Activated naive CD8-positive, alpha-beta T cell (primary cell): ENCODE measurements around the gene DDX5.
A peak's percentile ranks its signal among the peaks of the same experiment; 100 is the strongest.
"Not testable (repeated sequence)": the region's sequence is repeated elsewhere in the genome, so short reads cannot be mapped to it uniquely, and the experiment has no call there.

Experiments
- H3K27ac Mint-ChIP-seq: one replicate; pipeline ENCODE4 v1.8.0; 2021; ENCODE audit warnings: mixed read lengths
- H3K27me3 Mint-ChIP-seq: one replicate; pipeline ENCODE4 v1.8.0; 2021; ENCODE audit warnings: mixed read lengths
- H3K36me3 Mint-ChIP-seq: one replicate; pipeline ENCODE4 v1.8.0; 2021; ENCODE audit warnings: mixed read lengths
- H3K4me1 Mint-ChIP-seq: one replicate; pipeline ENCODE4 v1.8.0; 2021; ENCODE audit warnings: low read depth, mixed read lengths
- H3K4me3 Mint-ChIP-seq: one replicate; pipeline ENCODE4 v1.8.0; 2021; ENCODE audit warnings: mild to moderate bottlenecking, mixed read lengths
- H3K9me3 Mint-ChIP-seq: one replicate; pipeline ENCODE4 v1.8.0; 2021; ENCODE audit warnings: low read depth, mixed read lengths

DDX5 gene

GRCh38 chr17:64491034-64491860 is 14.8 kb downstream of the DDX5 start:
- H3K4me1 Mint-ChIP-seq: peaks cover 32% of the 10 kb centered on the region
- H3K27ac Mint-ChIP-seq: peak overlapping the region; percentile 41
- H3K9me3 Mint-ChIP-seq: no peaks in the 10 kb centered on the region
- peaks cover 18% of the 10 kb centered on the region for H3K36me3 Mint-ChIP-seq
- H3K4me3 Mint-ChIP-seq: no peak overlapping the region
- no peaks in the 10 kb centered on the region for H3K27me3 Mint-ChIP-seq

GRCh38 chr17:64488301-64488700 is 17.8 kb downstream of the DDX5 start:
- Mint-ChIP-seq H3K9me3 (no peaks in the 10 kb centered on the region), H3K27ac (no peak overlapping the region), H3K4me3 (no peak overlapping the region), H3K4me1 (peaks cover 23% of the 10 kb centered on the region), H3K27me3 (no peaks in the 10 kb centered on the region), H3K36me3 (peaks cover 24% of the 10 kb centered on the region)

- Mint-ChIP-seq H3K27ac (no peak overlapping the region), H3K4me3 (no peak overlapping the region), H3K4me1 (peaks cover 13% of the 10 kb centered on the region), H3K36me3 (peaks cover 11% of the 10 kb centered on the region), H3K27me3 (no peaks in the 10 kb centered on the region), H3K9me3 (no peaks in the 10 kb centered on the region)
These were observed 21.7 kb downstream of the DDX5 start for GRCh38 chr17:64484380-64484779.

GRCh38 chr17:64480951-64481350 is 25.1 kb downstream of the DDX5 start:
- H3K27ac Mint-ChIP-seq: no peak overlapping the region
- H3K27me3 Mint-ChIP-seq: no peaks in the 10 kb centered on the region

GRCh38 chr17:64477849-64478248 is 28.2 kb downstream of the DDX5 start:
- Mint-ChIP-seq H3K4me1 (no peaks in the 10 kb centered on the region), H3K27me3 (no peaks in the 10 kb centered on the region), H3K4me3 (no peak overlapping the region), H3K36me3 (peaks cover 2% of the 10 kb centered on the region), H3K9me3 (no peaks in the 10 kb centered on the region), H3K27ac (no peak overlapping the region)

More at GRCh38 chr17:64480951-64481350, 25.1 kb downstream of the DDX5 start:
- Mint-ChIP-seq H3K36me3 (peaks cover 10% of the 10 kb centered on the region), H3K9me3 (no peaks in the 10 kb centered on the region), H3K4me3 (no peak overlapping the region), H3K4me1 (peaks cover 13% of the 10 kb centered on the region)

- no peaks in the 10 kb centered on the region for H3K9me3 Mint-ChIP-seq
These were observed 33.5 kb downstream of the DDX5 start for GRCh38 chr17:64472564-64472963.

GRCh38 chr17:64471440-64471839 is 34.6 kb downstream of the DDX5 start:
- H3K27ac Mint-ChIP-seq: no peak overlapping the region
- H3K4me3 Mint-ChIP-seq: no peak overlapping the region
- no peaks in the 10 kb centered on the region for H3K4me1 Mint-ChIP-seq
- H3K27me3 Mint-ChIP-seq: no peaks in the 10 kb centered on the region
- no peaks in the 10 kb centered on the region for H3K36me3 Mint-ChIP-seq
- no peaks in the 10 kb centered on the region for H3K9me3 Mint-ChIP-seq

More at GRCh38 chr17:64472564-64472963, 33.5 kb downstream of the DDX5 start:
- Mint-ChIP-seq H3K4me1 (no peaks in the 10 kb centered on the region), H3K4me3 (no peak overlapping the region), H3K36me3 (peaks cover 2% of the 10 kb centered on the region), H3K27ac (no peak overlapping the region), H3K27me3 (no peaks in the 10 kb centered on the region)

- no peak overlapping the region for H3K4me3 Mint-ChIP-seq
- H3K27me3 Mint-ChIP-seq: no peaks in the 10 kb centered on the region
- no peaks in the 10 kb centered on the region for H3K9me3 Mint-ChIP-seq
- no peak overlapping the region for H3K27ac Mint-ChIP-seq
- H3K4me1 Mint-ChIP-seq: no peaks in the 10 kb centered on the region
- no peaks in the 10 kb centered on the region for H3K36me3 Mint-ChIP-seq
These were observed 35.5 kb downstream of the DDX5 start for GRCh38 chr17:64470625-64471024.

- H3K27ac Mint-ChIP-seq, H3K4me1 Mint-ChIP-seq, H3K36me3 Mint-ChIP-seq, H3K4me3 Mint-ChIP-seq, H3K27me3 Mint-ChIP-seq, H3K9me3 Mint-ChIP-seq: not testable (repeated sequence)
These were observed 39.3 kb downstream of the DDX5 start for GRCh38 chr17:64466834-64467233.

- Mint-ChIP-seq H3K27ac (no peak overlapping the region), H3K9me3 (no peaks in the 10 kb centered on the region), H3K27me3 (peaks cover 2% of the 10 kb centered on the region), H3K36me3 (no peaks in the 10 kb centered on the region), H3K4me3 (no peak overlapping the region), H3K4me1 (no peaks in the 10 kb centered on the region)
These were observed 39.9 kb downstream of the DDX5 start for GRCh38 chr17:64466019-64466735.

GRCh38 chr17:64461788-64462187 is 44.3 kb downstream of the DDX5 start:
- H3K27ac Mint-ChIP-seq: no peak overlapping the region
- H3K4me3 Mint-ChIP-seq: no peak overlapping the region
- H3K27me3 Mint-ChIP-seq: peaks cover 2% of the 10 kb centered on the region
- H3K36me3 Mint-ChIP-seq: no peaks in the 10 kb centered on the region
- peaks cover 6% of the 10 kb centered on the region for H3K4me1 Mint-ChIP-seq
- no peaks in the 10 kb centered on the region for H3K9me3 Mint-ChIP-seq

- no peaks in the 10 kb centered on the region for H3K9me3 Mint-ChIP-seq
- no peak overlapping the region for H3K4me3 Mint-ChIP-seq
- H3K27ac Mint-ChIP-seq: no peak overlapping the region
- no peaks in the 10 kb centered on the region for H3K36me3 Mint-ChIP-seq
- peaks cover 2% of the 10 kb centered on the region for H3K27me3 Mint-ChIP-seq
- H3K4me1 Mint-ChIP-seq: peaks cover 12% of the 10 kb centered on the region
These were observed 45.1 kb downstream of the DDX5 start for GRCh38 chr17:64460955-64461354.

- not testable (repeated sequence) for H3K9me3 Mint-ChIP-seq, H3K36me3 Mint-ChIP-seq, H3K27ac Mint-ChIP-seq, H3K4me3 Mint-ChIP-seq, H3K27me3 Mint-ChIP-seq
- H3K4me1 Mint-ChIP-seq: peaks cover 17% of the 10 kb centered on the region
These were observed 46.3 kb downstream of the DDX5 start for GRCh38 chr17:64459818-64460217.

- Mint-ChIP-seq H3K36me3 (no peaks in the 10 kb centered on the region), H3K27ac (no peak overlapping the region), H3K27me3 (peaks cover 2% of the 10 kb centered on the region), H3K9me3 (no peaks in the 10 kb centered on the region), H3K4me3 (no peak overlapping the region), H3K4me1 (peaks cover 18% of the 10 kb centered on the region)
These were observed 46.8 kb downstream of the DDX5 start for GRCh38 chr17:64459284-64459747.

GRCh38 chr17:64458756-64459155 is 47.3 kb downstream of the DDX5 start:
- Mint-ChIP-seq H3K9me3 (no peaks in the 10 kb centered on the region), H3K27me3 (peaks cover 2% of the 10 kb centered on the region), H3K4me1 (peaks cover 18% of the 10 kb centered on the region), H3K27ac (no peak overlapping the region), H3K4me3 (no peak overlapping the region), H3K36me3 (no peaks in the 10 kb centered on the region)
